Adipocyte (in vitro differentiated cells): Measurements from ENCODE around the gene TLE2.
"Not testable (repeated sequence)": the region's sequence is repeated elsewhere in the genome, so short reads cannot be mapped to it uniquely, and the experiment has no call there.

Experiments used
- DNase-seq: peaks from one replicate; pipeline ENCODE4 v3.0.0-alpha.2; 2015; ENCODE audit warnings: low read depth
- H3K27me3 ChIP-seq: replicated peaks from 2 replicates; pipeline ENCODE4 v1.7.0; 2013; ENCODE audit warnings: mild to moderate bottlenecking, low read length, moderate library complexity; ENCODE audit not compliant: control insufficient read depth, insufficient read depth
- H3K36me3 ChIP-seq: 2 replicates; pipeline ENCODE4 v1.7.0; 2013; ENCODE audit warnings: low read length, mild to moderate bottlenecking, moderate library complexity; ENCODE audit not compliant: control insufficient read depth, insufficient read depth, severe bottlenecking
- H3K4me1 ChIP-seq: 2 replicates; pipeline ENCODE4 v1.7.0; 2013; ENCODE audit warnings: mild to moderate bottlenecking, low read length, moderate library complexity; ENCODE audit not compliant: control insufficient read depth, insufficient read depth
- H3K4me3 ChIP-seq: 2 replicates; pipeline ENCODE4 v1.7.0; 2013; ENCODE audit warnings: mild to moderate bottlenecking, low read length, moderate library complexity
- H3K9ac ChIP-seq: 2 replicates; pipeline ENCODE4 v1.7.0; 2013; ENCODE audit warnings: mild to moderate bottlenecking, low read length, moderate library complexity
- H3K9me3 ChIP-seq: 2 replicates; pipeline ENCODE4 v1.7.0; 2013; ENCODE audit warnings: mild to moderate bottlenecking, low read length, moderate library complexity; ENCODE audit not compliant: control insufficient read depth

Gene TLE2

DNA sequence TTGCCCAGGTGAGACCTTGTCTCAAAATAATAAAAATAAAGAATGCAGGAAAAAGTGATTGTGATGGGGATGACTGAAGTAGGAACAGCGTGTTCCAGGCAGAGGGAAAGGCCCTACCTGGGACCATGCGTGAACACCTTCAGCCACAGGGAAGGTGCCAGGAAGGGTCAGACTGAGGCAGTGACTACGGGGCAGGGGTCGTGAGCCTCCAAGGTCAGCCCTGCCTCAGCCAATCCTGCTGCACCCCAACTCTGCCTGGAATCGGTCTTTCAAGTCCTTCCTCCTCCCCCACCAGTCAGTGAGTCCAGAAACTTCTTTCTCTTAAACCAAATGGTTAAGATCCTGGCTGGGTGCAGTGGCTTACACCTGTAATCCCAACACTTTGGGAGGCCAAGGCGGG is 16.1 kb upstream of the TLE2 start:
- Histone ChIP-seq H3K27me3 (no peaks in the 10 kb centered on the region), H3K4me3 (no peak overlapping the region), H3K9ac (no peak overlapping the region), H3K4me1 (no peaks in the 10 kb centered on the region), H3K36me3 (no peaks in the 10 kb centered on the region), H3K9me3 (no peaks in the 10 kb centered on the region)
- no peak for DNase-seq

DNA sequence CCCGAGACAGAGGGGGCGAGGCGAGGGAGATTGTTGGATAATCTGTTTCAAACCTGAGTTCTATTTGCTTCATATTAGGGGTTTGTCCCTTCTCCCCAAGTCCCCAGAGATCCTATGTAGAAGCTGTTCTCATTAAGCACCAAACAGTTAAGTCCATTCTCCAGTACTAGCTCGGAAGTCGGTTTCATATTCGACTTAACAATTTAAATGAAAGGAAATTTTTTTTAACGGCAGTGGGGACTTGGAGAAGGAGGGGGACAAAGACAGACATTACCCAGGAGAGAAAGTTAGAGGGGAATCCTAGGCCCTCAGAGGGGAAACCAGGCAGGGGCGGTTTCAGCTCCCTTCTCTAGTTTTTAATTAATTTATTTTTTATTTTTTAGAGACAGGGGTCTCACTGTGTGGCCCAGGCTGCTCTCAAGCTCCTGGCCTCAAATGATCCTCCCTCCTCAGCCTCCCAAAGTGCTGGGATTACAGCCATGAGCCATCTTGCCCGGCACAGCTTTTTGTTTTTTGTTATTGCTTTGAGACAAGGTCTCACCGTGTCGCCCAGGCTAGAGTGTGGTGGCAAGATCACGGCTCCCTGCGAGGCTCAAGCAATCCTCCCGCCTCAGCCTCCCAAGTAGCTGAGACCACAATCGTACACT is 13.7 kb upstream of the TLE2 start:
- Histone ChIP-seq H3K4me1 (no peaks in the 10 kb centered on the region), H3K4me3 (no peak overlapping the region), H3K9ac (no peak overlapping the region), H3K36me3 (no peaks in the 10 kb centered on the region), H3K9me3 (no peaks in the 10 kb centered on the region), H3K27me3 (no peaks in the 10 kb centered on the region)
- DNase-seq = no peak

DNA sequence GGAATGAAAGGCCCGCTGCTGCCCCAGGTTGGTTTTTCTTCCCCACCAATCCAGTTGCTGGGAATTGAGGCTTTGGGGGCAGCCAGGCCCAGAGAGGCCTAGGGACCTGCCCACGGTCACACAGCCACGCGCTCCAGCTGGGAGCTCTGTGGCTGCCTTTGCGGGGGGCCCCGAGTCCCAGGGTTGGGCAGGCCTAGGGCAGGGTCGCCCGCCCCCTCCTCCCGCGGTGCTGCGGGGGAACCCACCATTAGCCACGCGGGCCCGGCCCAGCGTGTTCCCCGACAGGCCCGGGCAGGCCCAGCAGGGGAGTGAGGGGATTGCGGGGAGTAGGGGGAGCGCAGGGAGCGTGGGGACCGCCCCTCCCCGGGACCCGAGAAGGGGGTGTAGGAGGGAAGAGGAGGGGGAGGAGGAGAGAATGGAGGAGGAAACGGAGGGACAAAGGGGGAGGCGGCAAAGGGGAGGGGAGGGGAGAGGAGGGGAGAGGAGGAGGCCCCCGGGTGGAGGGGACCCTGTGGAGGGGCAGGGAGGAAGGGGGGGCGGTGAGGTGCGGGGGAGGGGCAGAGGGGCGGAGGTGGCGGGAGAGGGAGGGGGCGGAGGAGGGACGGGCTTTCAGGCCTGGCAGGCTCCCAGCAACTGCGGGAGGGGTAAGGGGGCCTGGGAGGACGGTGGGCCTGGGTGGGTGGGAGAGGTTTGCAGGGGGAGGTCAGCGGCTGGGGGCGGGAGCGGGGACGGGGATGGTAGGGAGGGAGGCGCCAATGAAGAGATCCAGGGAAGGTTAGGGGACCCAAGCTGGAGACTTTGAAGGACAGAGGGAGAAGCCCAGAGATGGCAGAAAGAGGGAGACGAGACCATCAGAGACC is 12.9 kb upstream of the TLE2 start:
- Histone ChIP-seq H3K4me1 (no peaks in the 10 kb centered on the region), H3K9me3 (no peaks in the 10 kb centered on the region), H3K36me3 (no peaks in the 10 kb centered on the region), H3K27me3 (no peaks in the 10 kb centered on the region), H3K4me3 (no peak overlapping the region), H3K9ac (no peak overlapping the region)
- DNase-seq = no peak

DNA sequence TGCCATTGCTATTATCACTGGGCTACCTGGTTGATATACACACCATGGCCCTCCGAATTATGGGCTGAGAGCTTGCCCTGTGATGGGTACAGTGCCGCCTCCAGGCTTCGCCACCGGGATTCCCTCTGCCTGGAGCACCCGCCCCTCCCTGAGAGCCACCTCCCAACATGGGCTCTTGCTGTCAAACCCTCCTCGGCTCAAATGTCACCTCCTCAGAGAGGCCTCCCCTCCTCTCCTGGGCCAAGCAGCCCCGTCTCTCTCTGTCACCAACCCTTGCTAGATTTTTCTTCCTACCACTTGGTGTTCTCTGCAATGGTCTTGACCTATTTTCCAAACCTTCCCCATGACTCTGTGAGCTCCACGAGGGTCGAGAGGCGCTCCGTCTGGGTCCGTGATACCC is 12.2 kb upstream of the TLE2 start:
- Histone ChIP-seq H3K36me3 (no peaks in the 10 kb centered on the region), H3K4me1 (no peaks in the 10 kb centered on the region), H3K27me3 (no peaks in the 10 kb centered on the region), H3K9me3 (no peaks in the 10 kb centered on the region), H3K4me3 (no peak overlapping the region), H3K9ac (no peak overlapping the region)
- no peak for DNase-seq

DNA sequence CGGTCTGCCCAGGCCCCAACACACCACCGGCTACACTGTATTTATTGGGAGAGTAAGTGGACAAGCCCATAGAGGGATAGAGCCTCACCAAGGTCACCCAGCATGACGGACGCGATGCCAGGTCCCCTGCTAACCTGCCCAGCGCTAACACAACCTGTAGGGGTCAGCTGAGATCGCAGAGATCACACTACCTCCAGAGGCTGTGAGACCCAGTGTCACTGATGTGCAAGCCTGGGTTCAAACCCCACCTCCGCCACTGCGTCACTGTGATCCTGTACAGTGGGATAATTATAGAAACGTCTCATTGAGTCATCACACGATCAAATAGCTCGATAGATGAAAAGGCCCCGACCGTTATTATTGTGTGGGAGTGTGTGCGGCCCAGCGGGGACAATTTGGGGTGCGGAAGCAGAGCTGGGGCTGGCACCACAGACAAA is 10.6 kb upstream of the TLE2 start:
- DNase-seq = no peak
- H3K36me3 ChIP-seq = no peaks in the 10 kb centered on the region
- H3K27me3 ChIP-seq = no peaks in the 10 kb centered on the region
- no peaks in the 10 kb centered on the region for H3K9me3 ChIP-seq
- H3K4me1 ChIP-seq = peaks cover 7% of the 10 kb centered on the region
- no peak overlapping the region for H3K4me3 ChIP-seq
- H3K9ac ChIP-seq = no peak overlapping the region

DNA sequence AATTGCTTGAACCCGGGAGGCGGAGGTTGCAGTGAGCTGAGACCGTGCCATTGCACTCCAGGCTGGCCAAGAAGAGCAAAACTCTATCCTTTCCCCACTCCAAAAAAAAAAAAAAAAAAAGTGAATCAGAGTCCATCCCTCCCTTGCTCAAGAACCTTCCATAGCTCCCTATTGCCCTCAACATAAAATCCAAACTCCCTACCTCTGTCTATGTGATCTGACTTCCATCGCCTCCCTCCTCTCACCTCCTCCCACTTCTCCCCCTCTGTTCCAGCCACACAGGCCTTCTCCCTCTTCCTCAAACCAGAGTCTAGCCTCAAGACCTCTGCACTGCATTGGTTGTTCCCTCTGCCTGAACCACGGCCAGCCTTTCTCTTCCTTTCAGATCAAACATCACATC is 10.0 kb upstream of the TLE2 start:
- Histone ChIP-seq H3K4me1 (peaks cover 11% of the 10 kb centered on the region), H3K4me3 (no peak overlapping the region), H3K9ac (no peak overlapping the region), H3K27me3 (no peaks in the 10 kb centered on the region), H3K9me3 (no peaks in the 10 kb centered on the region), H3K36me3 (no peaks in the 10 kb centered on the region)
- no peak for DNase-seq

DNA sequence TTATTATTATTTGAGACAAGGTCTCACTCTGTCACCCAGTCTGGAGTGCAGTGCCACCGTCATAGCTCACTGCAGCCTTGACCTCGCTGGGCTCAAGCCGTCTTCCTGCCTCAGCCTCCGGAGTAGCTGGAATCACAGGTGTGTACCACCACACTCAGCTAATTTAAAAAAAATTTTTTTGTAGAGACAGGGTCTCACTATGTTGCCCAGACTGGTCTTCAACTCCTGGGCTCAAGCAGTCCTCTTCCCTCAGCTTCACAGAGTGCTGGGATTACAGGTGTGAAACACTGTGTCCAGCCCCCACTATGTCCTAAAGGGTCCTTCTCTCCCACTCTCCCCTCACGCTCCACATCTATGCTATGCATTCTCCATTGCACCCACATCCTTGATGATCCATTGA is 9.1 kb upstream of the TLE2 start:
- DNase-seq = no peak
- Histone ChIP-seq H3K9ac (no peak overlapping the region), H3K36me3 (no peaks in the 10 kb centered on the region), H3K9me3 (no peaks in the 10 kb centered on the region), H3K27me3 (peaks cover 4% of the 10 kb centered on the region), H3K4me1 (peaks cover 11% of the 10 kb centered on the region), H3K4me3 (no peak overlapping the region)

DNA sequence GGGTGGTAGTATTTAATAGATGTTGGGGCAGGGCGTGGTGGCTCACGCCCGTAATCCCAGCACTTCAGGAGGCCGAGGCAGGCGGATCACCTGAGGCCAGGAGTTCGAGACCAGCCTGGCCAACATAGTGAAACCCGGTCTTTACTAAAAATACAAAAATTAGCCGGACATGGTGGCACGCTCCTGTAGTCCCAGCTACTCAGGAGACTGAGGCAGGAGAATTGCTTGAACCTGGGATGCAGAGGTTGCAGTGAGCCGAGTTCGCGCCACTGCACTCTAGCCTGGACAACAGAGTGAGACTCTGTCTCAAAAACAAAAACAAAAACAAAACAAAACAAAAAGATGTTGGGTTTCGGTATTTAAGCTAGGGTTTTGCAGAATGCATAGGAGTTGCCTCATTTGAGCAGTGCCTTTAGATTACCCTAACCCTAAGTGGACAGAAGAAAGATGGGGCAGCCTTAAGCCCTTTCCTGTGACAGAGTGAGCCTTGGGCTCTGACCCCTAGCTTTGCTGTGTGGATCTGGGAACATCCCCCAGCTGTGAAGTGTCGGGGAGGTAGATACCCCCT is 8.0 kb upstream of the TLE2 start:
- H3K4me3 ChIP-seq, H3K9ac ChIP-seq, H3K9me3 ChIP-seq, H3K27me3 ChIP-seq, DNase-seq, H3K36me3 ChIP-seq: not testable (repeated sequence)
- H3K4me1 ChIP-seq = peaks cover 11% of the 10 kb centered on the region

DNA sequence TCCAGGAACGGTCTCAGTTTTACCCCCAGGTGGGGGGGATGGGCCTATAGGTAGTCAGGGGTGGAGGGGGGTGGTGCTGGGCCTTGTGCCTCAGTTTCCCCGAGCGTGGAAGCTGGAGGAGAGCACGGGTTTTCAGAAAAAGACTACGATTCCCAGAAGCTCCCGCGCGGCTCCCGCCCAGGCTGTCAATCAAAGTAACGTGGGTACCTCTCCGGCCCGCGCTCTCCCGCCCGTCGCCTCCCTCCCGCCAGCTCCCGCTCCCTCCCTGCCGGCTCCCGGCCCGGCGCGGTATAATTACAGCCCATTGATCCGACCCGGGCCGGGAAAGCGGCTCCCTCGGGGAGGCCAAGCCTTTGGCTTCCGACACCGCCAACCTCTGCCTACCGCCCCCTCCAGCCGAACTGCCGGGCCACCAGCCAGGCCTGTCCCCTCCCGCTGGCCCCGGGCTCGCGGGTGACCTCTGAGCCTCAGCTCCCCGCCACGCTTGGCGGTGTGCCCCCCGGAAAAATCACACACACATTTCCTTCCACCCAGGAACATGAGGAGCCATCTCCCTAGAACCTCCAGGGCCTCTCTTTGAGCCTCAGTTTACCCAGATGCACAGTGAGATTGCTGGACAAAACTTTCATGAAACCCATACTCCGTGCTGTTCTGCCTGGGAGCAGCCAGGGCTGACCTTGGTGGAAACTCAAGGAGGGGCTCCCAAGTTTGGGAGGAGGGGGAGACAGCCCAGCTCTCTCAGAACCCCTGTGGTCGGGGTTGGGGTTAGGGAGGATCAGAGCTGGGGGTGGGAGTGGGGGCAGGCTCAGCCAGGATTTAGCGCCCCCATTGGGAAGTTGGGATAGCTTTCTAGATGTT is 7.3 kb upstream of the TLE2 start:
- H3K4me3 ChIP-seq = peak overlapping the region; percentile 80
- peaks cover 11% of the 10 kb centered on the region for H3K4me1 ChIP-seq
- H3K27me3 ChIP-seq = peaks cover 4% of the 10 kb centered on the region
- no peaks in the 10 kb centered on the region for H3K9me3 ChIP-seq
- H3K36me3 ChIP-seq = no peaks in the 10 kb centered on the region
- peak overlapping the region; percentile 51 for H3K9ac ChIP-seq
- peak; percentile 97 for DNase-seq

DNA sequence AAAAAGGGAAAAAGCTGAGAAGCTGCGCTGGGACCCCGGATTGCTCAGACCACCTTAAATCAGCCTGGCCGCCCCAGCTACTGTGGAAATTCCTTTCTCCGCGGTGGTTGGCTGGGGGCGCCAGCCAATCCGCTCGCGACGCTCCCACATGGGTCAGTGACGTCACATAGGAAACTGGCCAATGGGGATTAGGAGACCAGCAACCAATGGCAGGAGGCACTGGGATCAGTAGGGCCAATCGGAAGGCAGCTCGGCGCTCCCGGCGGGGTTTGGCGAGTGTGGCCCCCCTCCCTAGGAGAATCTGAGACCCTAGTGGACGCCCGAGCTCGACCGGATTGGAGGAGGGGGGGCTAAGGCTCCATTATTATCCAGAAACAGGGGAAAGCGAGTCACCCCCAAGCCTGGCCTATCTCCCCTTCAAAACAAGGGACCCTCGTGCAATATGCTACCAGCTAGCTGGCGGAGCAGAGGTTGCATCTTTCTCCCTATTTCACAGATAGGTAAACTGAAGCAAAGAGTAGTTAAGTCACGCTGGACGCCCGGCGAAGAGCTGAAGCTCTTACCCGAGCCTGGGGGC is 6.5 kb upstream of the TLE2 start:
- DNase-seq = peak; percentile 100
- H3K36me3 ChIP-seq = no peaks in the 10 kb centered on the region

More for the DNA sequence above, 6.5 kb upstream of the TLE2 start:
- Histone ChIP-seq H3K9me3 (no peaks in the 10 kb centered on the region), H3K9ac (peak overlapping the region; percentile 84), H3K4me3 (peak overlapping the region; percentile 80), H3K4me1 (peaks cover 11% of the 10 kb centered on the region), H3K27me3 (peaks cover 4% of the 10 kb centered on the region)
